Activated CD8-positive, alpha-beta memory T cell treated with anti-CD3 and anti-CD28 coated beads, Interleukin-2, amount 50 U/mL, for 1 hour (primary cell): ENCODE measurements around the gene SRC.

Experiments used
- DNase-seq: peaks from one replicate; pipeline ENCODE4 v3.0.0-alpha.2; 2020; ENCODE audit errors: extremely low read depth

Gene SRC

GRCh38 chr20:37350649-37351574 is 5.0 kb downstream of the SRC start:
- DNase-seq: no peak

DNA sequence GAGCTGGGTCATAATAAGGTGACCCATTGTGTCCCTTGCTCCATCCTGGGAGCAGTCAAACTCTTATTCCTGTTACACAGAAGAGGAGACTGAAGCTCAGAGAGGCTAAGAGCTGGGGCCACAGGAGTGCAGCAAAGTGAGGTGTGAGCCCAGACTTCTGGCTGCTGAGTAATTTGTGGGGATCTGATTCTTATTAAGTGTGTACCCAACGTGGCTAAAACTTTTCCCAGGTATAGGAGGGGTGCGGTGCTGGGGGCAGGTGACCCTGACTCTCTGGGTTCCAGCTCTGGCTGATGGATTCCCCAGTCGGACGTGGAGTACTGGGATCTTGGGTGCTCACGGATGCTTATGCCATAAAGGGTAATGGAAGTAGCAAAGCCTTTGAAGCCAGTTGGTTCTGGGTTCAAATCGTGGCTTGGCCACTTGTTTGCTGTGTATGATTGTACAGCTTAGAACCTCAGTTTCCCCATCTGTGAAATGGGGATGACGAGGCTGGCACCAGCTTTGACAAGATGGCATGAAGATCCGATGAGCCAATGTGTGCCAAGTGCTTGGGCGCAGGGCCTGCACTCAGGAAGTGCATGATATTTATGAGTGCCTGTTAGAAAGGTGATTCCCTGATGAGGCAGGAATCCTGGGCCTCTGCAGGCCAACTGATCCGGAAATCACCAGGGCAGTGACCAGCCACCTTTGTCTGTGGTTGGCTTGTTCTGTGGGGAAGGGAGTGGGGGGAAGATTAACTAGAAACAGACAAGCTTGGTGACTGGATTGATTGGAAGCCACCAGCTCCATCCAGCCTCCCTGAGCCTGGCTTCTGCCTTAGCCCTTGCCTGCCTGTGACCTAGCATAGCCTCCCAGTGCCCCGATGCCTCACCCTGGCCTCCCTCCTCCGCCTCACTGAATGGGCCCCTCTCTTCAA is 6.0 kb downstream of the SRC start:
- no peak for DNase-seq

GRCh38 chr20:37352608-37352980 is 6.7 kb downstream of the SRC start:
- DNase-seq: no peak

GRCh38 chr20:37353285-37353849 is 7.4 kb downstream of the SRC start:
- DNase-seq: no peak

- no peak for DNase-seq
These were observed 8.6 kb downstream of the SRC start for GRCh38 chr20:37354210-37355195.

DNA sequence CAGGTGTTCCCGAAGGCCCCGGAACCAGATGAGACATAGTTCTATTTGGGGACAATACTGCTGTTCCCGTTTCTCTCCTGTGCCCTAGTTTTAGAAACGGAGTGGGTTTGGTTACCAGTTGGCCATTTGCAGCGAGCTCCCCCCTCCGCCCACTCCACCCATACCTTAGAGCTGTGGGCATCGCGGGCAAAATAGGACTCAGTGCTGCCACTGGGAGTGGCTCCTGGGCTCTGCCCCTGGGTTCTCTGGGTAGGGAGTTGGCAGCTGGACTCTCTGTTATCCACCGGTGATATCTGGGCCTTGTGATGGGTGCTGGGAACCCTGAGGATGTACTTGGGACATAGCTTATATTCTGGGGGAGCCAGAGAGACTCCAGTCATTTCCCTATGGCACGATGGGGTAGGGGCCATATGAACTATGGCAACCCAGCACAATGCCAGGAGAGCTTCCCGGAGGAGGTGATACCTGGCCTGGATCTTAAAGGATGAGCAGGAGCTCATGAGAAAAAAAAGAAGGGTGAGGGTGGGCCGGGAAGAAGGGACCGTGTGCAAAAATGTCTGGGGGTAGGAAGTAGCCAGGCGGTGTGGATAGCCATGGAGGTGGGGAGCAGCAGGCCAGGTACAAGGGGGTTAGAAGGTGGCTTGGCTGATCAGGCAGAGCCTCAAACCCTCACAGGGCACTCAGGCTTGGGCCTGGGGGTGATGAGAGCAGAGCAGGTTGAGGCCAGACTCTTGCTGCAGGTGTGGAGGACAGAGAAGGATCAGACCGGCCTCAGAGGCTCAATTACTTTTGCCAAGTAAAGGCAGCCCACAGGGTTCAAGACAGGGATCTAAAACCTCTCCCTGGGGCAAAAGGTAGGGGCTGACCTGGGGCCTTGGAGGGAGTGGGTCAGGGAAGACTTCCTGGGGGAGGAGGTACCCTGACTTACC is 9.6 kb downstream of the SRC start:
- no peak for DNase-seq

GRCh38 chr20:37356387-37356786 is 10.4 kb downstream of the SRC start:
- DNase-seq: no peak

DNA sequence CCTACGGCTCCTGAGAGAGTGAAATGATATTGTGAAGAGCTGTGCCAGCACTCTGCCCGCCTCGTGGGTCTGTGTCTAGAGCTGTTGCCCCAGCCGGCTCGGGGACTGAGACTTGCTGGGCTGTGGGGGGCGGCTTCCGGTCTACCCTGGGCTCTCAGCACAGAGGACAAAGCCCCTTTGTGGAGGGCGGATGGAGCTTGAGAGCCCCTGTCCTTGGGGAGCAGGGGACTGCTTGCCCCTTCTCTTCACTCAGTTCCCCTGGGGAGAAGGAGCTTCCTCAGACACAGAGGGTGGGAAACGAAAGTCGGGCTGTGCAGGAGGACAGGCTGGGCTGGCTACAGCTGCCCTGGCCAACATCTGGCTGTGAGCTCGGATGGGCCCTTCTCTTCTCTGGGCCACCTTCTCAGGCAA is 11.0 kb downstream of the SRC start:
- DNase-seq: no peak

DNA sequence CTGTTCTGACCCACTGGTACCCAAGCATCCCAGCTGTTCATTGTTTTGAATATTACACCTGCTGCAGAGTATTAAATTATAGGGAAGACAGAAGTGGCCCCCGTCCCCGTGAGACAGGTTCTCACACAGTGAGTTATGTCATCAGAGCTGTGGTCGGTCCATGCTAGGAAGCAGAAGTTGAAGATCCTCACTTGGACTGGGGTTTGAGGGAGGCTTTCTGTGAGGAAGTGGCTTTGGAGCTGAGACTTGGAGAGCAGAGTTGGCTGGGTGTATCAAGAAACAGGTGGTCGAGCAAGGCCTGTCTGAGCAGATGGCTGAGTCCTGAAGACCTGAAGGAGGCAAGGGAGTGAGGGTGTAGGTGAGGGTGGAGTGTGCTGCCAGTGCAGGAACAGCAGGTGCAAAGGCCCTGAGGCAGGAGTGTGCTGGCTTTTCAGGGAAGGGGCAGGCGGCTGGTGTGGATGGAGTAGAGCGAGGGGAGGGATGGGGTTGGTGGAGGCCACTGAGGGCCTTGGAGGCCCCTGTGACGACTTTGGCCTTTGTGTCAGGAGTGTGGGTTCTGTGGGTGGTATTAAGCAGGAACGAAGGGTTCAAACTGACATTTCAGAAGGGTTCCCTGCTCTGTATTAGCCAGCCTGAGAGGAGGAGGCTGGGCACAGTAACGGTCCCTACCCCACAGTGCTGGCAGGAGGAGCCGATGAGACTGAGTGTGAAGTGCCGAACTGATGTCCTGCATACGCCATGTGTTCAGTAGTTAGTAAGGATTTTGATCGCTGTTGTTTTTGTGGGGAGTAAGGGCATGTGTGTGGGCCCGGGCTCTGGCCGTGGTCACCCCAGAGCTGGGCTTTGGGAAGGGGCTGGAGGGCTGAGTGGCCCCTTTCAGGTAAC is 11.8 kb downstream of the SRC start:
- DNase-seq: no peak

- no peak for DNase-seq
These were observed 12.6 kb downstream of the SRC start for GRCh38 chr20:37358366-37359150.

DNA sequence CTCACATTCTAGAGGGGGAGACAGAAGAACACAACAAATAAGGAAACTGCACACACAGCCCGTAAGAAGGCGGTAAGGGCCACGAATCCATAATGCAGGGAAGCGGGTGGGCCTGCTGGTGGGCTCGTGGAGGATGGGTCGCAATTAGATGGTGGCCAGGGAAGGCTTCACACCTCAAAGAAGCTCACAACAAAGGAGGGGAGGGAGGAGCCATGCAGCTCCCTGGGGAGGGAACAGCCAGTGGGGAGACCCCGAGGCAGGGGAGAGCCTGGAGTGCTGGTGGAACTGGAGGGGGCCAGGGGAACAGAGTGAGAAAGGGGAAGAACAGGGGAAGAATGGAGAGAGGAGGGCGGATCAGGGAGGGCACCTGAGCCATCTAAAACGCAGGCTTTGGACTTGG is 13.4 kb downstream of the SRC start:
- no peak for DNase-seq

DNA sequence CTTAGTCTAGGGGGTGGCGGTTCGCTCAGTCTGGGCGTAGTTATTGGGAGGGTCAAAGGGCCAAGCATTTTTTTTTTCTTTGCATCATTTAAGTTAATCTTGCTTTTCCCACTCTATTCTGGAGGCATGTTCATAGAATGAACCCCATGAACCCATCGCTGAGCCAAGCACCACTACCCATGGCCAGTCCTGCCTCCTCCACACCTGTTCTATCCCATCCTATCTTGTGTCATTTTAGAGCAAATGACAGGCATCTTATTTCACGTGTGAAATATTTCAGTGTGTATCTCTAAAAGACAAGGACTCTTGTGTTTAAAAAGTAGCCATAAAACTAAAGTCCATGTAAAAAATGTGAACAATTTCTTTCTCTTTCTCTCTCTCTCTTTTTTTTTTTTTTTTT is 13.9 kb downstream of the SRC start:
- no peak for DNase-seq

GRCh38 chr20:37360391-37361115 is 14.6 kb downstream of the SRC start:
- no peak for DNase-seq

DNA sequence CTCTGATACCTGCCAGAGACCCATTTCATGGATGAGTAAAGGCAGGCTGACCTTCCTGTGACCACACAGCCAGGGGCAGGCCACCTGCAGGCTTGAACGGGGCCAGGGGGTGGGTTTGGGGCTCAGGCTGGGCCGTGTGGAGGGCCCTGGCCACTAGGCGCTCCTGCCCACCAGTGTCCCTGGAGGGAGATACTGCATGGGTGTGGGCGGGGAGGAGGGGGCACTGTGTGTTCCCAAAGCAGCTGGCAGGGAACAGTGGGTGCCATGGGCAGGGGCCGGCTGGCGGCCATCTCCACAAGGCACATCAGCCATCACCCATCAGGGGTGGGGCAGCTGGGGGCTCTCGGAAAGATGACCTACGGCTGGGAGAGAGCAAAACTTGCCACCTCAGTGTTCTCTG is 15.4 kb downstream of the SRC start:
- no peak for DNase-seq

- no peak for DNase-seq
These were observed 16.4 kb downstream of the SRC start for GRCh38 chr20:37362231-37362792.

- no peak for DNase-seq
These were observed 16.9 kb downstream of the SRC start for GRCh38 chr20:37362821-37363220.
